Activated CD4-positive, alpha-beta T cell treated with anti-CD3 and anti-CD28 coated beads, Interleukin-2, amount 50 U/mL, for 4 hours (primary cell): Measurements from ENCODE around the gene SERPINA4.

Experiments used
- DNase-seq, 2 experiments: peaks; one replicate each; pipeline ENCODE4 v3.0.0-alpha.2; 2020

Gene SERPINA4

GRCh38 chr14:94619297-94619696 is 58.1 kb downstream of the SERPINA4 start:
- DNase-seq = no peak
